GM19351 (cell line): ENCODE data around the gene KRTAP5-6.

Experiments used
- ATAC-seq: cut with Tn5 transposase; IDR thresholded peaks from one replicate; pipeline ENCODE4 v1.9.1; 2021; ENCODE audit warnings: mild to moderate bottlenecking, moderate library complexity; ENCODE audit not compliant: unreplicated experiment

The KRTAP5-6 gene, protein sequence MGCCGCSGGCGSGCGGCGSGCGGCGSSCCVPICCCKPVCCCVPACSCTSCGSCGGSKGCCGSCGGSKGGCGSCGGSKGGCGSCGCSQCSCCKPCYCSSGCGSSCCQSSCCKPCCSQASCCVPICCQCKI

DNA sequence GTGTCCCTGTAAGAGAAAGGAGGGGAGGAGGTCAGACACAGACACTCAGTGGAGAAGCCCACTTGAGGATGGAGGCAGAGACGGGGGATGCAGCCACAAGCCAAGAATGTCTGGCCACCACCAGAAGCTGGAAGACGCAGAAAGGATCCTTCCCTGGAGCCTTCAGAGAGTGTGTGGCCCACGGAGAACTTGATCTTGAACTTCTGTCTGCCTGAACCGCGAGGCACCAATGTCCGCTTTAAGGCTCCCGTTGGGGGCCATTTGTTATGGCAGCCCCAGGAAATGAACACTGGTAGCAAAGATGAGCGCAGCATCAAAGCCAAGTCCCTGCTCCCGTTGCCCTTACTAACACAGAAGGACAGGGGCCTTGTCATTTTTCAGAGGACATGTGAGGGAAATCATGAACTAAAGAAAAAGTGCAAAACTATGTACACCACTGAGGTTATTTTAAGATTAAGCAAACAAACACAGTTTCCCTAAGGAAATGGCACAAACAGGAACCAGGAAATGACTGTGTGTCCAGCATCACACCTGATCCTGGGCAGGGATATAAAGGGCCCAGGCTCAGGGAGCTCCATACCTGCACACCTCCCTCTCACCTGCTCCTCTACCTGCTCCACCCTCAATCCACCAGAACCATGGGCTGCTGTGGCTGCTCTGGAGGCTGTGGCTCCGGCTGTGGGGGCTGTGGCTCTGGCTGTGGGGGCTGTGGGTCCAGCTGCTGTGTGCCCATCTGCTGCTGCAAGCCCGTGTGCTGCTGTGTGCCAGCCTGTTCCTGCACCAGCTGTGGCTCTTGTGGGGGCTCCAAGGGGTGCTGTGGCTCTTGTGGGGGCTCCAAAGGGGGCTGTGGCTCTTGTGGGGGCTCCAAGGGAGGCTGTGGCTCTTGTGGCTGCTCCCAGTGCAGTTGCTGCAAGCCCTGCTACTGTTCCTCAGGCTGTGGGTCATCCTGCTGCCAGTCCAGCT is at the start of gene KRTAP5-6:
TSS of gene KRTAP5-6 (plus strand) at position 588 of the 963 bp plus-strand sequence. CDS start at position 639, 51 bp downstream.
- no peak for ATAC-seq

DNA sequence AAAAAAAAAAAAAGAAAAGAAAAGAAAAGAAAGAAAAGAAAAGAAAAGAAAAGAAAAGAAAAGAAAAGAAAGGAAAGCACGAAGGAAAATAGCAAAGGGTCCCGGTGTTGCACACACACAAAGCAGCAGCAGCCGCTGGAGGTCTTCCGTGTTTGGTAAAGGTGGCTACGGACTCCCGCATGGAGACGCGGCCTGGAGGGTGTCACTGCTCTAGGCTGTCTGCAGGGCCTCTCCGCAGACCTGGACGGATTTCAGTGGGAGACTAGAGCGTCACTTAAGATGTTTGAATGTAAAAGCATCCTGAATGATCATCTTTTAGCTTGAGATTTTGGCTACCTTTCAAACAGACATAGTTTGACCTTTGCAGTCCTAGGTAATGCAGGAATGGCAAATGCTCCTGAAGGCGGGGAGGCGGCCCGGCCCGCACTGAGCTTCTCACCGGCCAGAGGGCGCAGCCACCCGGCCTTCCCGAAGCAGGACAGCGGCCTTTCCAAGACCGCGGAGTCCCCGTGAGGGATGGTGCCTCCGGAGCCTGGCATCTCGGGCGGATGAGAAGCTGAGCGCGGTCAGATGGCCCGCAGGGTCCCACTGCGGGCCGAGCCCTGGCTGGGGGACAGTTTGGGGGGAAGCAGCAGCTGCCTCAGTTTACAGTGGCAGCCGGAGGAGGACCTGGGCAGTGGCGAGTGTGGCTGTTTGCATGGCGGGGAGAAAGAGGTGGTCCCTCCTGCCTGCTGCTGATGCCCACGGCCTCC is 48.9 kb upstream of the KRTAP5-6 start:
- ATAC-seq: no peak

DNA sequence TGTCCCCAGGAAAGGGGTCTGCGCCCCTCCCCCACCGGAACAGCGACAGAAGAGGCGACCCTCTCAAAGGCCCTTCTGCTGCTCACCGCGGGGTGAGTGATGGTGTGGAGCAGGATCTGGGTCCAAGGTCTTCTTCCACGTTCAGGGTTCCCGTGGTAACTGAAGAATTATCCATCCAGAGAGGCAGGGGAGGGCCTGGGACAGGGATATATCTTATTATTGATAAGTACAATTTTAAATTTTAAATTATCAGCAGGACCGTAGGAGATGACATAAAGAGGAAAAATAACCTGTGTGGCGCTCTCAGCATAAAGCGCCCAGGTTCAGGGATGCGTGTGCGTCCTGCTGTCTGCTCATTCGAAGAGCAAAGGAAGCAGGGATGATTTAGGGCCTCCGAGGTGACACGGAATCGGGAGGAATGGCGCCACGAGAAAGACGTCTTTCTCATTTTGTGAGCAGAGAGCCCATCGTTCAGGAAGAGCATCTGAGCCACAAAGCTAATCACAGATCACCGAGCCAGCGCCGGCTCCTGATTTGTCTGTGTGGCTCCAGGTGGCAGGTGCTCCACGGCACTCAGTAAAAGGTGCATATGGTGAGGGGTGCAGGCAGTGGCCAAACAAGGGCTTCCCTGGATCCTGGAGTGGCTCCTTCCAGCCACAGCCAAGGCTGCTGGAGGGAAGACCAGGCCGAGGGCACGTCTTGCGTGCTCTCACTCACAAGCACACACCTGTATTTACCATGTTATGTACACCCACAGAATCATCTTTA is 48.2 kb upstream of the KRTAP5-6 start:
- no peak for ATAC-seq

DNA sequence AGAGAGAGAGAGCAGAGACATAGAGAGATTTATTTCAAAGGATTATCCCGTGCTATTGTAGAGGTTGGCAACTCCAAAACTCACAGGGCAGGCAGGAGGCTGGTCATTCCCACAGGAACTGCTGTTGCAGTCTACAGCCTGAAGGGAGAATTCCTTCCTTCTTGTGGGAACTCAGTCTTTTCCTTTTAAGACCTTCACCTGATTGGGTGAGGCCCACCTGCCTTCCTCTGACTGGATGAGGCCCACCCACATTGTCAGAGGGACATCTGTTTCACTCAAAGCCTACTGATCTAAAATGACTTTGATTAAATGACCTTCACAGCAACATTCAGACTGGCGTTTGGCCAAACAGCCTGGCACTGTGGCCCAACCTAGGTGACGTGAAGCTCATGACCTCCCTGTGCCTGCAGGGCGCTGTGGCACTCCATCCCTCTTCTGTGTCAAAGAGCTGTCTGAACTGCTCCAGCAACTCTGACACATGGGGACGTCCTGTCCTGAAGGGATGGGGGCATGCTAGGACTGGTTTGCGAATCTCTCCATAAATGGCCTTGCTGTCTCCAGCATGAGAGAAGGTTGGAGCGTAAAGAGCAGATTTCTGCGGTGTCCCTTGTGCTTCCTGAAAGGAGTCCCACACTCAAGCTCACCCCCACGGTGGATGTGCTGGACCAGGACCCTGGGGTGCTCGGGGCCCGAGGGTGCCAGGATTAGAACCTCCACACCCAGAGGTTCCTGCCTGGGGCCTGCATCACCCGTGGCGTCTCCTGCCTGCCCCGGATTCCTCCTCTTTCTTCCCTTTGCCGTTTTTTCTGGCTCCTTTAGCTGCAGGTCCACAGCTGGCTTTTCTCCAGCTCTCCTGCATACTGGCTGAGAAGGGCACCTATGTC is 46.7 kb upstream of the KRTAP5-6 start:
- no peak for ATAC-seq

DNA sequence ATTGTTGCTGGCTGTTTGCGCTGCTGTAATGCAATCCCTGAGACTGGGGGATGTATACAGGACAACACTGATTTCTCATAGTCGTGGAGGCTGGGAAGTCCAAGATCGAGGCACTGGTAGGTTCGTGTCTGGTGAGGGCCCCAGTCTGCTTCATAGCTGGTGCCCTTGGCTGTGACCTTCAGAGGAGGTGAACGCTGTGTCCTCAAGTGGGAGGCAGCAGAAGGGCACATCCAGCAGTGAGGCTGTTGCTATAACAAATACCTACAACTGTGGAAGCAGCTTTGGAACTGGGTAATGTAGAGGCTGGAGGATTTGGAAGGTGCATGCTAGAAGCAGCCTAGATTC is 46.1 kb upstream of the KRTAP5-6 start:
- ATAC-seq: no peak

DNA sequence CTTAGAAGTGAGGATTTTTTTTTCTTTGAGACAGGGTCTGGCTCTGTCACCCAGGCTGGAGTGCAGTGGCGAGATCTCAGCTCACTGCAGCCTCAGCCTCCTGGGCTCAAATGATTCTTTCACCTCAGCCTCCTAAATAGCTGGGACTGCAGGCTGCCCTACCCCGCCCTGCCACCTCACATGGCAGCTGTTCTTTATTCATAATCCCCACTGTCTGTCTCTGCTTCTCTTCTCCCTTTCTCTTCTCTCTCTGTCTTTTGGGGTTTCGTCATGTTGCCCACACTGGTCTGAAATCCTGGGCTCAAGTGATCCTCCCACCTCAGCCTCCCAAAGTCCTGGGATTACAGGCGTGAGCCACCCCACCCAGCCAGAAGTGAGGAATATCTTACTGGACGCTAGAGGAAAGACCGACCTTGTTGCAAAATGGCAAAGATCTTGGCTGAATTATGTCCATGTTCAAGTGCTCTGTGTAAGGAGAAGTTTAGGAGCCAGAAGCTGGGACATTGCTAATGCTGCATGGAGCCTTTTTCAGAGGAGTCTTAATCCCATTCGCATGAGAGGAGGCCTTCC is 45.5 kb upstream of the KRTAP5-6 start:
- ATAC-seq: no peak

DNA sequence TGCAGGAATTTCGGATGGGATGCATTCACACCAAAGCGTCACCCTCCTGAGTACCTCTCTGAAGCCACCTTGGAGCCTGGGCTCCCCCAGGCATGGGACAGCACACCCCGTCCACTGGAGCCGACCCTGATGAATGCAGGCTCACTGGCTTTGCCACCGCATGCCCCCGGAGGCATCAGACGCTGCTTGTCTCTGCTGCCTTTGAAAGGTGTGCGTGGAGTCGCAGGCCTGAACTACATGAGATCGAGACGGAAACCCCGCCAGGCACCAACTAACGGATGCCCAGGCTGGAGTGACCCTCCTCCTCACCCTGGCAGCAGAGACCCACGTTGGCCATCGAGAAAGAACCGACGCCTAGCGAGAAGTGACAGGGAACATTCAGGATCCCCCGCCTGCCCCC is 45.0 kb upstream of the KRTAP5-6 start:
- ATAC-seq: no peak

DNA sequence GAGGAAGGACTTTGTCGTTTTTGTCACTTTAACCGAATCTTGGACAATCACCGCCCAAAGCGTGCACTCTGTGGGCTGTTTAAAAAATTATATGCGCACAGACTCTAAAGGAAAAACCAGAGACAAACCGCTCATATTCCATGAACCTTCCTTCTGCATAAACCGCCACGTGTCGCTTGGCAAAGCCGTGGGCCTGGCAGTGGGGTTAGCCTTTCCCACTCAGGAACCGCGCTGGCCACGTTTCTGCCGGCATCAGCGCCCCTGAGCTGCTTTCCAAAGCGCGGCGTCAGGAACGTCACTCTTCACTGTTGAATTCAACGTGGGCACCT is 44.6 kb upstream of the KRTAP5-6 start:
- ATAC-seq: no peak

DNA sequence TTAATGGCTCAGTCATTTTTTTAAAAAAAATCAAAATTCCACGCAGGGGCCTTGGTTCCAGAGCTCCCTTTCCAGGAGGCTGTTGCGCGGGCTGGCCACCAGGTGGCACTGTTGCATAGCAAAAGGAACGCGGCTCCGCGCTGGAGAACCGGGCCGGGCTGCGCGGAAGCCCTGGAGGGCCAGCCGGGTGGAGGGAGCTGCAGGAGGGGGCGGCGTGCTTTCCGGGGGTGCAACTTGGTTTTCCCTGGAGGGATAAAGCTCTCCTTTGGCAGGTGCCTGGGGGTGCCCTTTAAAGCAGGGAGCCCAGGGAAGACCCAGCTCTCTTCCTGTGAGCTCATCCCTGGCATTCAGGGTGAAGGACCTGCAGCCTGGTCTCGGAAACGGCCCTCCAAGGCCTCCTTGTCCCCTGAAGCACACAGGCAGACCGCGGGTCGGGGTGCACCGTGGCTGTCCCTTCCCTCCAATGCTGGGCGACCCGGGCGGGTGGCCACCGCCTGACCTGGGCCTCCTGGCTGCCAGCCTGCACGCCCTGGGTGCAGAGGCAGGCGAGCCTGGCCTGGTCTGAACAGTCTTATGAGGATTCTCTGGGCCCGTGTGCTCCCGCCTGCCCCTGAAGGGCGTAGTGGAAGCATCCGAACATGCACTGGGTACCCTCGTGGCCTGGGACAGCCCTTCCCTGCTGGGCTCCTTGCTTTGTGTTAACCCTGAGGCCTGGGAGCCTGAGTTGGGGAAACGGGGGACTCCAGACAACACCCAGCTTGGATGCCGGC is 44.0 kb upstream of the KRTAP5-6 start:
- no peak for ATAC-seq

DNA sequence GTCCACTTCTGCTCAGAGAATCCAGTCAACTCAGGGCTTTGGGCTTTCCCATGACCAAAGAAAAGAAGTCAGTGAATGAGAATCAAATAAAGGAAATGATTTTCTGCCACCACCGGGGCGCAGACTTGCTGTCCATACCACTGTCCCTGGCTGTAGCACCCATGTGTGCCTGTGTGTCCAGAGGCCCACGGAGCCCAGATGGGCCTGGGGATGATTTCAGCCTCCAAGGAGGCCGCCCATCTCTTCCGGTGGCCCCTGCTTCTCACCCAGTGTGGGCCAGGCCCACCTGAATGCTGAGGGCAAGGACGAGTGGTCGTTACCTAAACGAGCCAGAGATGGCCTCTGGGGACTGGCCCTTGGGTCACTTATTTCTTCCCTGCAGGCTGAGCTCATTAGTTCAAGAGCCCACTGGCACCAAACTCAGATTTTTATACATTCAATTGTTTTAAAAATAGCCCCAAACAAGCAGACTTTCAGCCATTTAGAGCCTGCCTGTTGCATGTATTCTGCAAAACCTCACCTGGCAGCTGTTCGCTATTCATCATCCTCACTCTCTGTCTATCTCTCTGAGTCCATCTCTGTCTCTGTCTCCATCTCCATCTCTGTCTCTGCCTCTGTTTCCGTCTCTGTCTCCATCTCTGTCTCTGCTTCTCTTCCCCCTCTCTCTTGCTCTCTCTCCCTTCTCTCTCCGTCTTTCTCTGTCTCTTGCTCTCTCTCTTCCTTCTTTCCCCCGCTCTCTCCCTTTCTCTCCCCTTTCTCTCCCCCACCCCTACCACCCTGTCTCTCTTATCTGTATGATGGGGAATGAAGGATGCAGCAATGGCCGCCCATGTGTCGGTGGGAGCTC is 43.2 kb upstream of the KRTAP5-6 start:
- no peak for ATAC-seq

DNA sequence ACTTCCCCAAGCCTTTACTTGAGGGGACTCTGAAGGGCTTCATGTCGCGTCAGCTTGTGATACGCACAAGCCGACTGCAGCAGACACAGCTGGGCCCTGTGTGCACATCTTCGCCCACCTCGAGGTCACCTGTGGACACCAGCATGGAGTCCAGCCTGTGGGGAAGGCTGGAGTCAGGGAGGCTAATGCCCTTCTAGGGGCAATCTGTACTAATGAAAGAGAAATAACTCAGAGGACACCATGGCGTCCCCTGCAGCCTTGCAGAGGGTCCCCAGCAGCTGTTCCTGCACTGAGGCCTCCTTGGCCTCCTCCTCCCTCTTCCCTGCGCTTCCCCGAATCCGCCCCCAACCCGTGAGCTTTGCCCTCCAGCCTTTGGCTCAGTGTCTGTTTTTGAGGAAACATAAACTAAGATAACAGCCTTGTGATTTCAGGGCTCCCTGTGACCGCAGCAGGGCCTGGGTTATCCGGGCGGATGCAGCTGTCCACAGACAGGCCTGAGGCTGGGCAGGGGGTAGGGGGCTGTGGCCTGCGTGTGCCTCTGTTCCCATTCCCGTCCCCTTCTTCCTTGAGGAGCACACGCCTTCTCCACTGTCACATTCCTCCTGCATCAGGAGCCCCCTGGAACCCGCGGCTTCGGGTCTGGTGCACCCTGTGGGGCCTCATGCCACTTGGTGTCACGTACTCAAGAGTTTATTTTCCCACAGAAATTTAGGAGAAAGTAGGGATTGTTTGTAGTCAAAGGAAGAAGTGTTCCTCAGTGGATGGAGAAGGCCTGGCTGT is 42.4 kb upstream of the KRTAP5-6 start:
- ATAC-seq: no peak

DNA sequence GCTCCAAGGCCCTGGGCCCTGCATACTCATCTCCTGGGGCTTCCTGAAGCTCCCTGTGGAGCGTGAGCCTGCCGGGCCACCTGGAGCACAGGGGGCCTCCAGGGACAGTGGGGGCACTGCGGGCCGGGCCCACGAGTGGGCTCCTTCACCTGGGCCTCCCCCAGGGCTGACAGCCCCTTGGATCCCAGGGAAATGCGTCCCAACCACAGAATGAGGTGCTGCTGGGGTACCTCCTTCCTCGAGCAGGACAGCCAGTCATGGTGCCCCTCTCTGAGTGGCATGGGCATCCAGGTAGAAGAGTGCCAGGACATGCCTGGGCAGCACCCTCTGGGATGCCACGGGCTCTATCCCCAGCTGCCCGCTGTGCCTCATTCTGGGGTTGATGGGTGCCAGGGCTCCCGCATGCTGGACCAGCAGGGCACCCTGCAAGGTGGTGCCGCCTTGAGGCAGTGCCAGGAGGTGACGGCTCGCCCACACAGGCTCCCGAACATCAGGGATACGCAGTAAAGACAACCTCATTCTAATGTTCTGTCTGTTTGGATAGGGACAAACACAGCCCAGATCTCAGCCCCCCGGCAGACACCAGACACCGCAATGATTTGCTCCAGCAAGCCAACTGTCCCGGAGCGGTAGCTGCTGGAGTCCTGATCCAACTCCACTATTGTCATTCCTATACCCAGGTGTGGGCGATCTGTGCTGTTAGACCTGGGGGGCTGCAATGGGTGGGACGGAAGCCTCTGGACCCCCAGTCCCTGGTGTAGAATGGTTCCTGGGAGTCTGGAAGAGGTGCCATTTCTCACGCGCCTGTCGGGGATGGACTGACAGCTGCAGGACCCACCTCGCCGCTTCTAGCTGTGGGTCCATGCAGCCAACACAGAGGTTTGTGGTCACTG is 41.6 kb upstream of the KRTAP5-6 start:
- no peak for ATAC-seq

DNA sequence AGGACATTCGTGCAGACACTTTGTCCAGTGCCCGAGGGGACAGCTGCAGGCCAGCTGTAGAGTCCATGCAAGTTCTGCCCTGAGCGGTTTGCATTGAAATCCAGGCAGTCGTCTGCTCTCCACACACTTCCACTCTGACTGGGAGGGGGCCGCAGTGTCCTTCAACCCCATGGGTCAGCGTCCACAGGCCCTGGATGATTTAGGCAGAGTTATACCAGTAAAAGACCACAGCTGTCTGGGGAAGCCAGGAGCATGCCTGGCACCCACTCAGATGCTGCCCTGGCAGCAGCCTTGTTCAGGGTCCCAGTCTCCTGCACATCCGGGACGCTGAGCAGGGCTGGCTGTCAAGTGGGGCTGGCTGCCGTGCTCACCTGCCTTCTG is 40.9 kb upstream of the KRTAP5-6 start:
- ATAC-seq: no peak

DNA sequence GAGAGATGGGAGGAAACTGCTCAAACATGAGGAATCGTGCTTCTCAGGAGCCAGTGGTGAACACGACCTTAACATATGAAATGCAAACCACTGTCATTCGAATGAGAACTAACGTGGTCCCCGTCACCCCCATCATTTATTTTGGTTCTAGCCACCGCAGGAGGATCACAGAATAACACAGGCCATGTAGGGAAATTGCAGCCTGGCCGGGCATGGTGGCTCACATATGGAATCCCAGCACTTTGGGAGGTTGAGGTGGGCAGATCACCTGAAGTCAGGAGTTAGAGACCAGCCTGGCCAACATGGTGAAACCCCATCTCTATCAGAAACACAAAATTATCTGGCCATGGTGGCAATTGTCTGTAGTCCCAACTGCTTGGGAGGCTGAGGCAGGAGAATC is 40.3 kb upstream of the KRTAP5-6 start:
- no peak for ATAC-seq

DNA sequence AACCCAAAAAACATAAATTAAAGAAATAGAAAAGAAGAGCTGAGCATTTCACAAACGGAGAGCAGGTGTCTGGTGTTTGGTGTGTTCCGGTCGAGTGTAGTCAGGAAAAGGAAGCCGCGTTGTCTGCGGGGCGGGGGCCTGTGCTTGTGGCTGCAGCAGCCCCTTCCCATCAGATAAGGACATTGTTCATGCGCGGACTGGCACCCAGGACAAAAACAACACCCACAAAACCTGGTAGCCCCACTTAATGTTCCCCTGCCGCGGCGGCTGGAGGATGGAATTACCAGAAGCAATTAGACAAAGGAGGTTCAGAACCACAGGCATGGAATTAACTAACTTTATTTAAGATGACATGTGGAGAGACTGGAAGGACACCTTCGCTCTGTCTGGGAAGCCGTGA is 37.5 kb upstream of the KRTAP5-6 start:
- no peak for ATAC-seq

DNA sequence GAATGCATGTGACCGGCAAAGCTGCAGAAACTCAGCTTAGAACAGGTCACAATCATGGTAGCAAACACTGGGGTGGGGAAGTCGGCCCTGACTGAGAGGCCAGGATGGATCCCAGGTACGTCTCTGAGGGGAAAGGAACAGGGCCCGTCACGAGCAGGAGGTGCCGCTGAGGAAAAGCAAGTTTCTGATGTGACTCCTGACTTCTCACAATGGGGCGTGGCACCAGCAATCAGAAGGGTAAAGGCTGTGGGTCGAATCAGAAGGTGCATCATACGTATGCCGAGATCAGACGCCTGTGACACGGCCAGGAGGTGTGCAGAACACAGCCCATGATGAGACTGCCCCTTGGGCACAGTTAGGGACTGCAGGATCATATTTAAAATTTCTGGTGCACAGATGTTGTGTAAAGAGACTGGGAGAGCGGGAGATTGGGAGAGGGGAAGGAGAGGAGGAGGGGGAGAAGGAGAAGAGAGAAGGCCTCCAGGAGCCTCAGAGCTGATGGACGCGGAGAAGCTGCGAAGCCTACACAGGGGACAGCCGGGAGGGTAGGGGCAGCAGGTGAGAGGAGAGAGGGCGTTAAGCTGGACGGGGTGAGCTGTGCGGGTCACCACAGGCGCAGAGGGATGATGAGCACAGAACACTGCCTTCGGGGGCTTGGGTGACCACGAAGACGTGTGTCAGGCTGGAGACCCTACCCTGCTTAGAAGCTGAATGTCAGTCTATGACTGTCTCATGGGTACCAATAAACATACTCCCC is 36.7 kb upstream of the KRTAP5-6 start:
- no peak for ATAC-seq
